GM12878 (cell line): Measurements from ENCODE around the gene PKNOX1. TPM values are rescaled to one million over a fixed set of nuclear protein-coding genes. Genes with fewer than 3 reads are reported as not detected.
"Not testable (repeated sequence)": the region's sequence is repeated elsewhere in the genome, so short reads cannot be mapped to it uniquely, and the experiment has no call there.

ENCODE experiments used
- ATAC-seq: fragments of 200-7000 bp; cut with Tn5 transposase; 3 replicates; pipeline ENCODE4 v1.9.1; 2020; ENCODE audit warnings: mild to moderate bottlenecking, moderate library complexity
- BruUV-seq: library from RNA; stranded (reverse); fragments of 400-500 nt; replicated peaks from 2 replicates; lab custom pipeline; 2021; lab: Mats Ljungman, UMichigan
- CTCF ChIA-PET: fragments of 300-600 bp; sonication (Branson Sonifier 250); formaldehyde crosslinking; extraction: SDS; loops from one replicate; lab custom pipeline; 2021; ENCODE audit warnings: inconsistent platforms; lab: Yijun Ruan, JAX
- POLR2A ChIA-PET: fragments of 350-600 bp; formaldehyde crosslinking; extraction: SDS; loops from one replicate; lab custom pipeline; 2021; ENCODE audit warnings: inconsistent platforms; lab: Charles Lee
- RAD21 ChIA-PET: fragments of 300-600 bp; sonication (Branson Sonifier 250); formaldehyde crosslinking; loops from one replicate; lab custom pipeline; 2023; ENCODE audit warnings: antibody characterized with exemption; ENCODE audit not compliant: unreplicated experiment; lab: Charles Lee
- SMC1A ChIA-PET: fragments of 300-600 bp; sonication (Branson Sonifier 250); formaldehyde crosslinking; loops from one replicate; lab custom pipeline; 2023; ENCODE audit not compliant: unreplicated experiment, uncharacterized antibody; lab: Charles Lee
- DNase-seq: peaks from one replicate; pipeline ENCODE4 v3.0.0-alpha.2; 2011; ENCODE audit warnings: low read depth, low spot score
- FAIRE-seq: peaks from 3 replicates; lab custom pipeline; 2011; peaks lifted over from hg19 to GRCh38; lab: Jason Lieb, UNC
- H2AFZ ChIP-seq: 2 replicates; pipeline ENCODE4 v1.6.0; 2011; ENCODE audit warnings: low read depth, low read length, control low read depth; ENCODE audit not compliant: control insufficient read depth
- H3K27ac ChIP-seq: 2 replicates; pipeline ENCODE4 v1.5.1; 2011; ENCODE audit warnings: control low read depth; ENCODE audit not compliant: control insufficient read depth, insufficient read depth
- H3K27me3 ChIP-seq, 2 experiments: replicated peaks in 1 of 2; 2 replicates each; pipeline versions ENCODE4 v1.6.0 to v1.6.1; 2011; ENCODE audit warnings: low read length in 1 of 2; ENCODE audit not compliant: control insufficient read depth in 2 of 2, insufficient read depth in 2 of 2
- H3K36me3 ChIP-seq, 2 experiments: 2 replicates each; pipeline ENCODE4 v1.5.1; 2011; ENCODE audit warnings: low read length in 1 of 2; ENCODE audit not compliant: control insufficient read depth in 2 of 2, insufficient read depth in 2 of 2
- H3K4me1 ChIP-seq: 2 replicates; pipeline ENCODE4 v1.6.1; 2011; ENCODE audit warnings: mild to moderate bottlenecking, low read length, moderate library complexity, mixed read lengths; ENCODE audit not compliant: control insufficient read depth, insufficient read depth
- H3K4me2 ChIP-seq: 2 replicates; pipeline ENCODE4 v1.6.0; 2011; ENCODE audit warnings: control low read depth; ENCODE audit not compliant: control insufficient read depth, insufficient read depth
- H3K4me3 ChIP-seq: fragments of 200-600 bp; sonication (generic); 2 replicates; pipeline ENCODE4 v1.5.1; 2016
- H3K79me2 ChIP-seq: 2 replicates; pipeline ENCODE4 v1.6.0; 2011; ENCODE audit warnings: low read length; ENCODE audit not compliant: control insufficient read depth, insufficient read depth
- H3K9ac ChIP-seq: 2 replicates; pipeline ENCODE4 v1.8.0; 2011; ENCODE audit warnings: low read length, control low read depth, mixed read lengths; ENCODE audit not compliant: control insufficient read depth, insufficient read depth
- H3K9me3 ChIP-seq: replicated peaks from 3 replicates; pipeline ENCODE4 v1.5.1; 2011; ENCODE audit warnings: mild to moderate bottlenecking, low read length; ENCODE audit not compliant: control insufficient read depth, insufficient read depth
- H4K20me1 ChIP-seq: 2 replicates; pipeline ENCODE4 v1.6.0; 2011; ENCODE audit not compliant: control insufficient read depth, insufficient read depth
- WGBS: methylation state at CpG from one replicate; pipeline ENCODE4 v1.1.6; 2016; ENCODE audit warnings: low lambda C conversion rate; ENCODE audit not compliant: insufficient replicate concordance, insufficient coverage; ENCODE audit errors: missing lambda C conversion rate; 5-methylcytosine and 5-hydroxymethylcytosine counted together
- in situ Hi-C: fragments of 300-500 bp; cut with MboI; formaldehyde crosslinking; loops from 9 replicates; pipeline ENCODE4 v1.14.3; 2018; ENCODE audit warnings: mixed read lengths
- intact Hi-C: fragments of 100-400 bp; cut with micrococcal nuclease; formaldehyde crosslinking; loops from one replicate; pipeline ENCODE4 v1.14.2; 2022; ENCODE audit not compliant: unreplicated experiment
- polyA plus RNA-seq, 11 experiments: library from polyadenylated mRNA; depleted of rRNA in 4 of 11; unstranded in 6 of 11; stranded (reverse) in 5 of 11; fragments of >200 nt; fragmentation: Nextera tagmentation in 4 of 11; fragmentation: Illumina TruSeq in 1 of 11; extraction: Ambion mirVana in 4 of 11; extraction: Trizol in 1 of 11; gene quantifications; 1 replicate in 1 of 11; 2 replicates in 10 of 11; pipeline versions ENCODE4 v1.2.1 to v1.2.3, GENCODE V29; 2011 to 2016; ENCODE audit warnings: inconsistent platforms in 2 of 11, missing spikeins in 2 of 11, low read depth in 1 of 11
- total RNA-seq, 4 experiments: library from RNA; depleted of rRNA in 3 of 4; stranded (reverse); fragments of >200 nt in 3 of 4; fragmentation: Illumina TruSeq in 1 of 4; extraction: Trizol in 1 of 4; gene quantifications; 2 replicates each; pipeline versions ENCODE4 v1.2.1 to v1.2.3, GENCODE V29; 2013 to 2021

The PKNOX1 gene
- total and polyA plus RNA-seq, 10 of the 15 experiments (the other 5 are each of a cell fraction or from before 2014, with no cell fraction given): 6.9 to 23.7 (median 13.2) TPM

DNA sequence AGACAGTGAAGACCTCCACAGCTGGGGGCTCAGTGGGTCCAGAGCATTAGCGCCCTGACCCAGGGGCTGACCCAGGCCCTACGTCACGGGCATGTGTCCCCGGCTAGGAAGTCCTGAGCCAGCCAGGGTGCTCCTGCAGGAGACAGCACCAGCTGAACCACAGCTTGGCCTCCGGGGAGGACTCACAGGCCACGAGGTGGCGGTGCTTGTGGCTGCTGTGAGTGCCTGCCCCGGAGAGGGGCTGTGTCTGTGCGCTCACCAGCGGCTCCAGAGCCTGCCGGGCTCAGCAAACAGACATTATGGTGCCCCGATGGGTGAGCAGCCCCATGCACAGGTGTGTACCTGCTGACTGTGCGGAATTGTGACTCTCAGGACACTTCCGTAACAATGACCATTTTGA, 70.2 kb downstream of the PKNOX1 start:
- ATAC-seq: peak; percentile 24; the same call in 1 of the 3 replicates
- H3K9me3 ChIP-seq, H3K4me1 ChIP-seq, H2AFZ ChIP-seq, H3K4me3 ChIP-seq, DNase-seq, H3K27ac ChIP-seq, intact Hi-C loops, POLR2A ChIA-PET, in situ Hi-C loops, H3K36me3 ChIP-seq, RAD21 ChIA-PET, SMC1A ChIA-PET, H3K79me2 ChIP-seq, CTCF ChIA-PET, BruUV-seq, H3K27me3 ChIP-seq, FAIRE-seq, H4K20me1 ChIP-seq, H3K9ac ChIP-seq, H3K4me2 ChIP-seq: not testable (repeated sequence)
- no CpG with 5 or more reads among the region's 14 CpGs for WGBS

DNA sequence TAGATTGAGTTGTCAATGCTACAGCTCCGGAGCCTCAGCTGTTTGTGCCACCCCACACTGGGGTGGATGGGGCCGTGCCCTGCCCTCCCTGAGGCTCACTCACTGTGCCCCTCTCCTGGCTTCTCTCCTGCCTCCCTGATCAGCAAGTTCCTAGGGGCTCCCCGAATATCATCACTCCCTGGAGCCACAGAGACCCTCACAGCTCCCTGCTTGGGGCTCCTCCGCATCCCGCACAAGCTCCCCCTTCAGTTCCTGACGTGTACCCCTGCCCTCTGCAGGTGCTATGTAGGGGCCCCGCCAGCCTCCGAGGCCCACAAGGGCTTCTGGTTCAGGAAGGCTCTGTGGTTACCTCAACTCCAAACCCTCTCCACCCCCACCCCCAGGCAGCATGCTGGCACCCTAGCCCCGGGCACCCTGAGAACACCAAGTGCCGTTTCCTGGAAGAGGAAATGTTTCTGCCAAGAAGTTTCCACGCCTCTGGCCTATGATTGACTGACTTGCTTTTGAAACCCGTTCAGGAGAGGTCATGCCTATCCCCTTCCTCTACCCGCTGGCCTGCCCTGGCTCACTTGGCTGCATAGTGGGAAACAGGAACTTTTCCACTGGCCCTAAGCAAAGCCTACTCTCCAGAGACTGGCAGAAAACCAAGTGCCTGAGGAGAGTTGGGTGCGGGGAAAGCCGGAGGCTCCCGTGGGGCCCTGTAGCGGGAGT, 71.0 kb downstream of the PKNOX1 start:
- WGBS: 0% methylated on average over 4 of the region's 17 CpGs

DNA sequence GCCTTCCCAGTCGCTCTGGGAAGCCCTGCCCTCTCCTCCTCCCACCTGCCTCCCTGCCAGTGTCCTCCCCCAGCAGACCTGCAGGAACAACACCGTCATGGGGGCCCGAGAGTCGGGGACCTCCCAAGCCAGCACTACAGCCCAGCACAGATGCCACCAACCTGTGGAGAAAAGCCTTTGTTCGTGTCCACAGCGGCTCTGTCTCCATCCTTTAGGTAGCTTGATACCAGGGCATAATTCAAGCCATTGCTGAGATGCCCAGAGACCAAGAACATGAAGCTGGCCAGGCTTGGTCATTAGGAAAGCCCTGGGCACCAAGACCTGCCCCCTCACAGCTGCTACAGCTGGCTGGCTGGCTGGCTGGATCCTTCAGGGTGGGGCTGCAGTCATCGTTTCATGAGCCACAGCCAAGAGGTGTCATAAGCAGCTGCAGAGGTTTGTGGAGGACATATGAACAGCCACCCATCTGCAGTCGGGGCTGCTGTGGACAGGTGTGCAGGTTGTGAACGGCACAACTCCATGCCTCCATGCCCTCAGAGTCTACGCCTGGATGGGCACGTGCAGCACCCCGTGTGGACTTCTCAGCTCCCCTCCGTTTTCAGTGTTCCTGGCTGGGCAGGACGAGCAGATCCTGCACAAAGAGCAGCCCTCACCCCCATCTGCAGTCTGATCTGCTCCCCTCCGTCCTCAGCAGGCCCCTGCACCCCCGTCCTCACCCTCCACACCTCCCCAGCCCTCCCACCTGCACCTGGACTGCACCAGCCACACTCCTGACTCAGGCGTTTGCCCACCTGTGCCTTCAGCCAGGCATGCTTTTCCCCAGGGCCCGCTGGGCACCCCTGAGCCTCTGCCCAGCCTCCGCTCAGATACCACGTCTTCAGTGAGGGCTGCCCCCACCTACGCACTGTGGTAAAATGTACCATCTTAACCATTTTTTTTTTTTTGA, 71.8 kb downstream of the PKNOX1 start:
- H3K9ac ChIP-seq, FAIRE-seq, H3K79me2 ChIP-seq, H3K27me3 ChIP-seq, RAD21 ChIA-PET, SMC1A ChIA-PET, H3K4me2 ChIP-seq, BruUV-seq, CTCF ChIA-PET, in situ Hi-C loops, H3K9me3 ChIP-seq, H2AFZ ChIP-seq, H3K4me1 ChIP-seq, intact Hi-C loops, H3K27ac ChIP-seq, H4K20me1 ChIP-seq, DNase-seq, POLR2A ChIA-PET, H3K4me3 ChIP-seq, H3K36me3 ChIP-seq: not testable (repeated sequence)
- peak; percentile 34; the same call in 2 of the 3 replicates for ATAC-seq
- 0% methylated on average over 2 of the region's 21 CpGs for WGBS

More for the DNA sequence above, 71.0 kb downstream of the PKNOX1 start:
- H3K9ac ChIP-seq, intact Hi-C loops, H3K4me3 ChIP-seq, in situ Hi-C loops, BruUV-seq, H3K27me3 ChIP-seq, DNase-seq, H3K9me3 ChIP-seq, H3K79me2 ChIP-seq, CTCF ChIA-PET, H4K20me1 ChIP-seq, RAD21 ChIA-PET, POLR2A ChIA-PET, SMC1A ChIA-PET, FAIRE-seq, H3K36me3 ChIP-seq, H2AFZ ChIP-seq, ATAC-seq, H3K4me1 ChIP-seq, H3K27ac ChIP-seq, H3K4me2 ChIP-seq: not testable (repeated sequence)
